ENCODE results near the gene UBE2Z.

UBE2Z gene

DNA sequence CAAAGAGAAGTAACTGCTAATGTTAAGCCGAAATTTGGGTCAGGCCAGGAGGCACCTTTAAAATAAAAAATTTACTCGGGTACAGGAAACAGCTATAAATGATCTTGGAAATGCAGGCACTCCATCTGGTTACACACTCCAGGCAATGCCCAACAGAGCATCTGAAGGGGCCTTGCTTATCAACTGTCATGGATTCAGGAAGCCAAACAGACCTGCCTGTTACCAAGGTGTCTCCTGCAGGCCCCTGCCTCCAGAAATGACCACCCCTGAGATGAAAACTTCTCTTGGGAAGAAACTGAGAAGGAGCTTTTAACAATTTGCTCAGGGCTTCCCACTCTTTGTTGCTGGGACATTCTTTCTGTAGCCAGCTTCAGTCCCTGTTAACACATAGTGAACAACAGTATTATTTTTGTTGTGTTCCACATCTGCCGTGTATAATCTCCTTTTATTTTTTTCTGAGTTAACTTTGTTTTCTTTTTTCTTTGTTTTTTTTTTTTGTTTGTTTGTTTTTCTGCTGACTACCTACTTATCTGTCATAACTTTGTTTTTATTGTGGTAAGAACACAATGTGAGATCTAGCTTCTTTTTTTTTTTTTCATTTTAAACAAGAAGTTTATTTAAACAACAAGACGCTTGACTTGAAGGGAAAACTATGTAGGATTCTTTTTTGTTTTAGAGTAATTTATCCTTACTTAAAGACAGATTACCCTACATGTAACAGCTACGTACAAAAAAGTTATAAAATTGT lies 34.3 kb upstream of the UBE2Z start:
- Histone ChIP-seq H3K9me3 (ENCODE audit: control insufficient read depth in 2 of 2, low read length in 2 of 2) (no peaks in the 10 kb centered on the region), H3K4me1 (ENCODE audit: control insufficient read depth in 2 of 2, insufficient read depth in 2 of 2, low read length in 2 of 2) (peaks cover 43 to 65% of the 10 kb centered on the region in 2 donors), H3K27ac (ENCODE audit: low read depth in 2 of 2, low read length in 2 of 2) (peak overlapping the region; percentile 88 to 89), H3K36me3 (ENCODE audit: control insufficient read depth in 2 of 2, insufficient read depth in 2 of 2, low read length in 2 of 2) (no peaks in the 10 kb centered on the region), H3K27me3 (ENCODE audit: control insufficient read depth in 2 of 2, insufficient read depth in 2 of 2, low read length in 2 of 2) (no peaks in the 10 kb centered on the region), H3K9ac (ENCODE audit: low read depth in 1 of 2, low read length in 2 of 2) (peak overlapping the region; percentile 17 to 56), H3K4me3 (ENCODE audit: low read length in 2 of 2) (peak overlapping the region; percentile 4 to 16)

DNA sequence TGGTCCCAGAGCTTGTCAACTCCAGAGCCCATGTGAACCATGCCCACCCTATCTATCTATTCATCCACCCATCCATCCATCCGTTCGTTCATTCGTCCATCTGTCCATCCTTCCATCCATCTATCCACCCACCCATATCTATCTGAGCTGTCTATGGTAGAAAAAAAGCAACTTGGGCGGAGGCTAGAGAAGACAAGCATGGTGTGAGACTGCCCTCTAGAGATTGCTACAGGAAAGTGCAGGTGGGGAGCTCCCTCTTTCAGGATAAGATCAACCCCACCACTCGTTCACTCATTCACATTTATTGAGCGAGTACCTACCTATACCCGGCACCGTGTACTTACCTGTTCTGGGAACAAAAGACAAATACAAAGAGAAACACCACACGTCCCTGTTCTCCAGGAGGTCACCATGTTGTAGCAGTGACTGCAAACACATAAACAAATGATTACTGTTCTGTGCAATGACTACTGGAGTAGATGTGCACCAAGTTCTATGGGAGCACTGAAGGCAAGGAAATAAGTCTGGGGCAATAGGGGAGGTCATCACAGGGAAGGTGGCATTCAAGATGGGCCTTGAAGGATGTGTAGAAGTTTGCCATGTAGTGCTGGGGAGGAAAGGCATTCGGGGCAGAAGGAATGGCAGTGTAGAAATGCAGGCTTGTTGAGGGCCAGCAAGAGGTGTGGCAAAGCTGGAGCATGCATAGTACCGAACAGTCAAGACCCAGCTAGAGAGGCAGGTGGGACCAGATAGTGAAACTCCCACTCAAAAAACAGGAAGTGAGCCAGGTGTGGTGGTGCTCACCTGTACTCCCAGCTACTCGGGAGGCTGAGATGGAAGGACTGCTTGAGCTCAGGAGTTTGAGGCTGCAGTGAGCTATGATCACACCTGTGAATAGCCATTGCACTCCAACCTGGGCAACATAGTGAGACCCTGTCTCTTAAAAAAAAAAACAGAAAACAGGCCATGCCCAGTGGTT lies 29.0 kb upstream of the UBE2Z start:
- Histone ChIP-seq H3K27me3 (ENCODE audit: control insufficient read depth in 2 of 2, insufficient read depth in 2 of 2, low read length in 2 of 2) (no peaks in the 10 kb centered on the region), H3K4me1 (ENCODE audit: control insufficient read depth in 2 of 2, insufficient read depth in 2 of 2, low read length in 2 of 2) (peaks cover 0 to 14% of the 10 kb centered on the region in 2 donors), H3K27ac (ENCODE audit: low read depth in 2 of 2, low read length in 2 of 2) (no peak overlapping the region), H3K9me3 (ENCODE audit: control insufficient read depth in 2 of 2, low read length in 2 of 2) (no peaks in the 10 kb centered on the region), H3K9ac (ENCODE audit: low read depth in 1 of 2, low read length in 2 of 2) (no peak overlapping the region), H3K4me3 (ENCODE audit: low read length in 2 of 2) (no peak overlapping the region), H3K36me3 (ENCODE audit: control insufficient read depth in 2 of 2, insufficient read depth in 2 of 2, low read length in 2 of 2) (no peaks in the 10 kb centered on the region)

DNA sequence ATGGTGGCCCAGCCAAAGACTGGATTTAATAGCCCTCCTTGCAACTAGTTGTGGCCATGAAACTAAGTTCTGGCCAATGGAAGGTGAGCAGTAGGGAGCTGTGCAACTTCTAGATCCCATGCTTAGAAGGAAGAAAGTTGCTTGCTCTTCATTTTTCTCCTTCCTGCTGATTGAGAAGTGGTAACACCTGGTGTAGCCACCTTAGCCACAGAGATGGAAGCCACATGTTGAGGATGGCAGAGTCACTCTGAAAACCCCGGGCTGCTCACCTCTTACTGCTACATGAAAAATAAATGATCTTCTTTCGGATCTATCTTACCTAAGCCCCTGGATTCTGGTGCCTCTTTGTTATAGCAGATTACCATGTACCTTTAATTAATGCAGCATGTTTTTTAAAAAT lies 25.9 kb upstream of the UBE2Z start:
- Histone ChIP-seq H3K9ac (ENCODE audit: low read depth in 1 of 2, low read length in 2 of 2) (no peak overlapping the region), H3K9me3 (ENCODE audit: control insufficient read depth in 2 of 2, low read length in 2 of 2) (no peaks in the 10 kb centered on the region), H3K36me3 (ENCODE audit: control insufficient read depth in 2 of 2, insufficient read depth in 2 of 2, low read length in 2 of 2) (no peaks in the 10 kb centered on the region), H3K27me3 (ENCODE audit: control insufficient read depth in 2 of 2, insufficient read depth in 2 of 2, low read length in 2 of 2) (no peaks in the 10 kb centered on the region), H3K27ac (ENCODE audit: low read depth in 2 of 2, low read length in 2 of 2) (no peak overlapping the region), H3K4me3 (ENCODE audit: low read length in 2 of 2) (no peak overlapping the region), H3K4me1 (ENCODE audit: control insufficient read depth in 2 of 2, insufficient read depth in 2 of 2, low read length in 2 of 2) (peaks cover 0 to 8% of the 10 kb centered on the region in 2 donors)

DNA sequence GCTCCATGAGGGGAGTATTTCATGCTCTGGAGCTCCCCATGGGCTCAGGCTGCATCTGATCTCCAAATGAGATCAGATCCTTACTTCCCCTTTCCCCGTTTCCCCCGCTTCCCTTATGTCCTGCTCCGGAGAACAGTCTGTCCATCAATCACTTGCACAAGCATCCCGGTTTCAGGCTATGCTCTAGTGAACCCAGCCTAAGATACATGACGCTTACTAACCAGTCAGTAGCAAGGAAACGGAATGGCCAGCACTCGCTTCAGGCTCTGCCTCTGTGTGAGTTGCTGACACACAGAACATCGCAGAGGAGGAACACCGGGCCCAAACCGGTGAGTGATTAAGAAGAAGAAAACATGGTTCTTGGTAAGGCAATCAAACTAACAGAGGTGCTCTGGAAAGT lies 25.0 kb upstream of the UBE2Z start:
- Histone ChIP-seq H3K4me3 (ENCODE audit: low read length in 2 of 2) (no peak overlapping the region), H3K36me3 (ENCODE audit: control insufficient read depth in 2 of 2, insufficient read depth in 2 of 2, low read length in 2 of 2) (no peaks in the 10 kb centered on the region), H3K27ac (ENCODE audit: low read depth in 2 of 2, low read length in 2 of 2) (no peak overlapping the region), H3K9me3 (ENCODE audit: control insufficient read depth in 2 of 2, low read length in 2 of 2) (no peaks in the 10 kb centered on the region), H3K4me1 (ENCODE audit: control insufficient read depth in 2 of 2, insufficient read depth in 2 of 2, low read length in 2 of 2) (no peaks in the 10 kb centered on the region), H3K27me3 (ENCODE audit: control insufficient read depth in 2 of 2, insufficient read depth in 2 of 2, low read length in 2 of 2) (no peaks in the 10 kb centered on the region), H3K9ac (ENCODE audit: low read depth in 1 of 2, low read length in 2 of 2) (no peak overlapping the region)

DNA sequence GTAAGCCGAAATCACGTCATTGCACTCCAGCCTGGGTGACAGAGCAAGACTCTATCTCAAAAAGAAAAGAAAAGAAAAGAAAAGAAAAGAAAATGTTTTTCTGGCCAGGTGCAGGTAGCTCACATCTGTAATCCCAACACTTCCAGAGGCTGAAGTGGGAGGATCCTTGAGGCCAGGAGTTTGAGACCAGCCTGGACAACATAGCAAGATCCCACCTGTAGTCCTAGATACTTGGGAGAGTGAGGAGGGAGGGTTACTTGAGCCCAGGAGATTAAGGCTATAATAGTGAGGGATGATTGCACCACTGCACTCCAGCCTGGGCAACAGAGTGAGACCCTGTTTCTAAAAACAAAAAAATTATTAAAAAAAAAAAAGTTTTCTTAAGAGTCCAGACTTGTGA lies 18.1 kb upstream of the UBE2Z start:
- Histone ChIP-seq H3K27ac (ENCODE audit: low read depth in 2 of 2, low read length in 2 of 2) (no peak overlapping the region), H3K36me3 (ENCODE audit: control insufficient read depth in 2 of 2, insufficient read depth in 2 of 2, low read length in 2 of 2) (peaks cover 3 to 4% of the 10 kb centered on the region in 2 donors), H3K9ac (ENCODE audit: low read depth in 1 of 2, low read length in 2 of 2) (no peak overlapping the region), H3K4me3 (ENCODE audit: low read length in 2 of 2) (no peak overlapping the region), H3K4me1 (ENCODE audit: control insufficient read depth in 2 of 2, insufficient read depth in 2 of 2, low read length in 2 of 2) (peaks cover 18 to 19% of the 10 kb centered on the region in 2 donors), H3K27me3 (ENCODE audit: control insufficient read depth in 2 of 2, insufficient read depth in 2 of 2, low read length in 2 of 2) (no peaks in the 10 kb centered on the region), H3K9me3 (ENCODE audit: control insufficient read depth in 2 of 2, low read length in 2 of 2) (no peaks in the 10 kb centered on the region)

DNA sequence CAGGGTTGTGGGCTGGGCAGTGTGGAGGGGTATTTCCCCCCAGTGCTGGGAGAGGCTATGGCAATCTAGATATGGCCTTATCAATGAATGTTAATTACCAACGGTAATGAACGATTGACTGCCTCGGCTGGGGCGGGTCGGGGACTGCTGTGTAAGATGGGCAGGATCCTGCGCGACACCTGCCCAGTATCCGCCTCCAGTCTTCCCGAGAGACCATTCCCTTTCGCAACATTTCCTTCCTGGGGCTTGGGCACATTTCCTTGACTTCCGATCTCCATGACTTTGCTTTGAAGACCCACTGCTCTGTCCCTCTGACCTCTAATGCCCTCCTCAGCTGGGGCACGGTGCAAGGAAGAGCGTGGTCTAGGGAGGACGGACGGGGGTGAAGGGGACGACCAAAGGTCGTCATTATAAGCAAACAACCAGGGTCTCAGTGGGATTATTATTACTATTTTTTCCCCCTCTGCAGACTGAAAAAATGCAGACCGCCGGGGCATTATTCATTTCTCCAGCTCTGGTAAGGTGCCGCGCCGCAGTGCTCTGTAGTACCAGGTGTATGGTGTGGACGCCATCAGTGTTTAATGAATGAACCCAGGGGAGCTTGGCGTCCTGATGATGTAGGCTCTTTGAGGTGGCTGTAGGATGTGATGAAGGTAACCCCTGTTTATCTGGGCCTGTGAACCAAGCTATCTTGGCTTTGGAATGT lies 15.1 kb upstream of the UBE2Z start:
- Histone ChIP-seq H3K27ac (ENCODE audit: low read depth in 2 of 2, low read length in 2 of 2) (peak overlapping the region; percentile 86 to 92), H3K27me3 (ENCODE audit: control insufficient read depth in 2 of 2, insufficient read depth in 2 of 2, low read length in 2 of 2) (no peaks in the 10 kb centered on the region), H3K4me1 (ENCODE audit: control insufficient read depth in 2 of 2, insufficient read depth in 2 of 2, low read length in 2 of 2) (peaks cover 18 to 23% of the 10 kb centered on the region in 2 donors), H3K4me3 (ENCODE audit: low read length in 2 of 2) (peak overlapping the region; percentile 87 to 88), H3K9ac (ENCODE audit: low read depth in 1 of 2, low read length in 2 of 2) (peak overlapping the region; percentile 79 to 97), H3K36me3 (ENCODE audit: control insufficient read depth in 2 of 2, insufficient read depth in 2 of 2, low read length in 2 of 2) (peaks cover 22 to 25% of the 10 kb centered on the region in 2 donors), H3K9me3 (ENCODE audit: control insufficient read depth in 2 of 2, low read length in 2 of 2) (no peaks in the 10 kb centered on the region)

DNA sequence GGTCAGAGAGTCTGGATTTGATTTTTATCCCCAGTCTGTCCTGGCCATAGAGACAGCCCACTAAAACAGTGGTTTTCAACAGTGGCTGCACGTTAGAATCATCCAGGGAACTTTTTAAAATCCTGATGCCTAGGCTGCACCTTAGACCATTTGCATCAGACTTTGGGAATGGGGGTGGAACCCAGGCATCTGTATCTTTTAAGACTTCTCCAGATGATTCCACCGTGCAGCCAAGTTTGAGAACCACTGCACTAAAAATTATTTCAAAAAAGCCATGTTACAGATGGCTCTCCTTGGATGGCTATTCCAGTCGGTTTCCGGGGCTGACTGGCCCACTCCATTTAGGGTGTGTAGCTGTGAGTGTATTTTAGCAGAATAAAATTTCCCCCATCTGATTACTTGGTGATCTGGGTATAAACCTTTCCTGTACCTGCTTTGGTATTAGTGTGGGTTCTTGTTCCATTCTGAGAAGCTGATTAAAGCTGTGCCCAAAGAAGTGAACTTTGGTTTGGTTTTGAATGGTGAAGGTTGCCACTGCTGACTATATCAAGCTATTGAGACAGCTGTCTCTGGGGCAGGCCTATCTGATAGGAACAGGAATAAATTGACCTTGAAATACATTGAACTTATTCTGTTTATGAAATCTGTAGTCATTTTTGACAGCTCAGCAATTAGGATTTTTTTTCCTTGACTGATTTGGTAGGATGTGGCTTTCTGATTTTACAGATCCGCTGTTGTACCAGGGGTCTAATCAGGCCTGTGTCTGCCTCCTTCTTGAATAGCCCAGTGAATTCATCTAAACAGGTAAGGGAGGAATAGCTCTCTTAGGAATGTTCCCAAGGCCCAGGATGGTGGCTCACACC lies 14.3 kb upstream of the UBE2Z start:
- peaks cover 18 to 23% of the 10 kb centered on the region in 2 donors for H3K4me1 ChIP-seq (ENCODE audit: control insufficient read depth in 2 of 2, insufficient read depth in 2 of 2, low read length in 2 of 2)
- H3K27me3 ChIP-seq (ENCODE audit: control insufficient read depth in 2 of 2, insufficient read depth in 2 of 2, low read length in 2 of 2): no peaks in the 10 kb centered on the region
- H3K36me3 ChIP-seq (ENCODE audit: control insufficient read depth in 2 of 2, insufficient read depth in 2 of 2, low read length in 2 of 2): peaks cover 26 to 30% of the 10 kb centered on the region in 2 donors
- no peak overlapping the region for H3K27ac ChIP-seq (ENCODE audit: low read depth in 2 of 2, low read length in 2 of 2)
- peak overlapping the region; percentile 79 to 97 for H3K9ac ChIP-seq (ENCODE audit: low read depth in 1 of 2, low read length in 2 of 2)
- H3K4me3 ChIP-seq (ENCODE audit: low read length in 2 of 2): peak overlapping the region; percentile 87 to 88
- no peaks in the 10 kb centered on the region for H3K9me3 ChIP-seq (ENCODE audit: control insufficient read depth in 2 of 2, low read length in 2 of 2)

DNA sequence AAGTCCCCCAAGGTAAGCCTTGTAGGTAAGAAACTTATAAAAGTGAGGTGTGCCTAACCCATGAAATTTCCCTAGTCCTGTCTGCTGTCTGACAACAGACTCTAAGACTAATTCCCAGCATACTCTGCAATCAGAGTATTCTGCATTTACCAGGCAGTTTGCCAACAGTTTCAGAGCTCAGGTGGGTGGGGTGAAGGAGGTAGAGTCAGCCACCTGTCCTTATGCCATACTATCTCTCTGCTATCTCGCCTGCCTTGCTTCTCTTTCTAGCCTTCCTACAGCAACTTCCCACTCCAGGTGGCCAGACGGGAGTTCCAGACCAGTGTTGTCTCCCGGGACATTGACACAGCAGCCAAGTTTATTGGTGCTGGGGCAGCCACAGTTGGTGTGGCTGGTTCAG lies 13.3 kb upstream of the UBE2Z start:
- Histone ChIP-seq H3K9ac (ENCODE audit: low read depth in 1 of 2, low read length in 2 of 2) (peak overlapping the region in 1 of 2 donors; percentile 3), H3K9me3 (ENCODE audit: control insufficient read depth in 2 of 2, low read length in 2 of 2) (no peaks in the 10 kb centered on the region), H3K27me3 (ENCODE audit: control insufficient read depth in 2 of 2, insufficient read depth in 2 of 2, low read length in 2 of 2) (no peaks in the 10 kb centered on the region), H3K4me1 (ENCODE audit: control insufficient read depth in 2 of 2, insufficient read depth in 2 of 2, low read length in 2 of 2) (peaks cover 18 to 23% of the 10 kb centered on the region in 2 donors), H3K36me3 (ENCODE audit: control insufficient read depth in 2 of 2, insufficient read depth in 2 of 2, low read length in 2 of 2) (peaks cover 26 to 30% of the 10 kb centered on the region in 2 donors), H3K27ac (ENCODE audit: low read depth in 2 of 2, low read length in 2 of 2) (peak overlapping the region; percentile 1 to 34), H3K4me3 (ENCODE audit: low read length in 2 of 2) (no peak overlapping the region)

DNA sequence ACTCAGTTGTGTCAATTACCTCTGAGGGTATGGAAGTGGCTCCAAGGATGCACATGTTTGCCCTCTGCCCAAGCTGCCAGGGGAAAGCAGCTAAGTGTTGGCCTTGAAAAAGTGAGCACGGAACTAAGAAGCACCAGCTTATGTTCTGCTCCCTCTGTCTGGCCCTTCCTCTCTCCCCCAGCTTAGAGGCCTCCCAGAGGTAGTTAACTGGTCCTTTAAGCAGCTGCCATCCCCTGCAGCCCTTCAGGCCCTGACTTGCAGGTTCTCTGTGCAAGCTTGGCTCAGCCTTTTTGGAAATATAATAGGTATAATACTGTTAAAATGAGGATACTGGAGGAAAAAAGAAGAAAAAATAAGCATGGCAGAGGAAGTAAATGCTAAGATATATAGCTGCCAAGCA lies 7.0 kb upstream of the UBE2Z start:
- no peak overlapping the region for H3K27ac ChIP-seq (ENCODE audit: low read depth in 2 of 2, low read length in 2 of 2)
- H3K4me1 ChIP-seq (ENCODE audit: control insufficient read depth in 2 of 2, insufficient read depth in 2 of 2, low read length in 2 of 2): no peaks in the 10 kb centered on the region

More for the DNA sequence above, 7.0 kb upstream of the UBE2Z start:
- H3K27me3 ChIP-seq (ENCODE audit: control insufficient read depth in 2 of 2, insufficient read depth in 2 of 2, low read length in 2 of 2): no peaks in the 10 kb centered on the region
- H3K9ac ChIP-seq (ENCODE audit: low read depth in 1 of 2, low read length in 2 of 2): no peak overlapping the region
- H3K4me3 ChIP-seq (ENCODE audit: low read length in 2 of 2): no peak overlapping the region
- peaks cover 13 to 18% of the 10 kb centered on the region in 2 donors for H3K36me3 ChIP-seq (ENCODE audit: control insufficient read depth in 2 of 2, insufficient read depth in 2 of 2, low read length in 2 of 2)
- no peaks in the 10 kb centered on the region for H3K9me3 ChIP-seq (ENCODE audit: control insufficient read depth in 2 of 2, low read length in 2 of 2)
